SU-DHL-6 (cell line): Measurements from ENCODE around the gene PCP4L1.
A peak's percentile ranks its signal among the peaks of the same experiment; 100 is the strongest.
"Not testable (repeated sequence)": the region's sequence is repeated elsewhere in the genome, so short reads cannot be mapped to it uniquely, and the experiment has no call there.

ENCODE experiments used
- H2AFZ ChIP-seq: fragments of 200-600 bp; sonication (generic); 2 replicates; pipeline ENCODE4 v1.6.1; 2014; ENCODE audit warnings: low read depth, mild to moderate bottlenecking, moderate library complexity, mixed read lengths, antibody characterized with exemption, low read length; ENCODE audit not compliant: severe bottlenecking
- H3F3A ChIP-seq: fragments of 200-600 bp; shearing (Covaris generic); 2 replicates; pipeline ENCODE4 v1.6.0; 2016; ENCODE audit warnings: antibody characterized with exemption, mild to moderate bottlenecking; ENCODE audit not compliant: insufficient read depth
- H3K27ac ChIP-seq: fragments of 200-600 bp; sonication (generic); 2 replicates; pipeline ENCODE4 v1.5.1; 2016; ENCODE audit warnings: low read depth, mild to moderate bottlenecking, low read length, moderate library complexity, mixed read lengths
- H3K27me3 ChIP-seq: fragments of 200-600 bp; sonication (generic), shearing (Covaris generic); 2 replicates; pipeline ENCODE4 v1.6.0; 2014; ENCODE audit warnings: mild to moderate bottlenecking, low read length
- H3K36me3 ChIP-seq: fragments of 200-600 bp; sonication (generic); 2 replicates; pipeline ENCODE4 v1.6.1; 2014; ENCODE audit warnings: mild to moderate bottlenecking, low read length, mixed read lengths
- H3K4me2 ChIP-seq: fragments of 300-600, 200-600 bp; shearing (Covaris generic), sonication (generic); 2 replicates; pipeline ENCODE4 v1.6.0; 2014; ENCODE audit warnings: low read length, low read depth, mild to moderate bottlenecking; ENCODE audit not compliant: poor library complexity, severe bottlenecking
- H3K4me3 ChIP-seq: fragments of 200-600 bp; sonication (generic); 2 replicates; pipeline ENCODE4 v1.5.1; 2014; ENCODE audit warnings: antibody characterized with exemption, low read length, mild to moderate bottlenecking, mixed read lengths; ENCODE audit not compliant: insufficient read depth, poor library complexity, severe bottlenecking
- H3K79me2 ChIP-seq: fragments of 200-600 bp; sonication (generic); 2 replicates; pipeline ENCODE4 v1.6.1; 2014; ENCODE audit warnings: mild to moderate bottlenecking, low read length, moderate library complexity; ENCODE audit not compliant: insufficient read depth
- H3K9ac ChIP-seq: fragments of 200-600 bp; sonication (generic); 2 replicates; pipeline ENCODE4 v1.7.0; 2014; ENCODE audit warnings: mild to moderate bottlenecking, low read length
- H3K9me2 ChIP-seq: fragments of 200-600 bp; sonication (generic); replicated peaks from 2 replicates; pipeline ENCODE4 v1.6.1; 2014; ENCODE audit warnings: low read length; ENCODE audit not compliant: insufficient read depth
- H3K9me3 ChIP-seq: fragments of 200-600 bp; sonication (generic); 2 replicates; pipeline ENCODE4 v1.6.1; 2014; ENCODE audit warnings: low read length, mixed read lengths; ENCODE audit not compliant: insufficient read depth
- H4K20me1 ChIP-seq: fragments of 200-600 bp; sonication (generic); 2 replicates; pipeline ENCODE4 v1.6.1; 2014; ENCODE audit warnings: low read depth, mild to moderate bottlenecking, antibody characterized with exemption, low read length, moderate library complexity, mixed read lengths
- EZH2phosphoT487 ChIP-seq: fragments of 200-600 bp; sonication (generic), shearing (Covaris generic); conservative IDR thresholded peaks from 2 replicates; pipeline ENCODE4 v1.6.1; 2018; ENCODE audit warnings: mild to moderate bottlenecking, antibody characterized with exemption, low read length, moderate library complexity, mixed read lengths
- TF ChIP-seq, protein P1 (sequence below): fragments of 200-600 bp; sonication (generic); IDR thresholded peaks from one replicate; pipeline ENCODE4 v1.5.1; 2017; ENCODE audit warnings: antibody characterized with exemption, mild to moderate bottlenecking, low read length, moderate library complexity; ENCODE audit not compliant: insufficient read depth, poor library complexity, severe bottlenecking

The PCP4L1 gene

DNA sequence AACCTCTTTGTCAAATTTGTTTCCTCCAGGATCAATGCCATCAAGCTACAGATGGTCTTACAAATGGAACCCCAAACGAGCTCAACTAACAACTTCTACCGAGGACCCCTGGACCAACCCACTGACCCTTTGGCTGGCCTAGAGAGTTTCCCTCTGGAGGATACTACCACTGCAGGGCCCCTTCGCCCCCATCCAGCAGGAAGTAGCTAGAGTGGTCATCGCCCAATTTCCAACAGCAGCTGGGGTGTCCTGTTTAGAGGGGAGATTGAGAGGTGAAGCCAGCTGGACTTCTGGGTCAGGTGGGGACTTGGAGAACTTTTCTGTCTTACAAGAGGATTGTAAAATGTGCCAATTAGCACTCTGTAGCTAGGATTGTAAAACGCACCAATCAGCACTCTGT lies 1.4 kb upstream of the PCP4L1 start:
- H3F3A ChIP-seq, H3K9me3 ChIP-seq, H3K36me3 ChIP-seq, H3K79me2 ChIP-seq, H3K27me3 ChIP-seq, H2AFZ ChIP-seq, H3K4me3 ChIP-seq, H3K4me2 ChIP-seq, H3K9ac ChIP-seq, H4K20me1 ChIP-seq, H3K27ac ChIP-seq, H3K9me2 ChIP-seq: not testable (repeated sequence)

GRCh38 chr1:161259345-161259702 lies 779 bp downstream of the PCP4L1 start:
- Histone ChIP-seq H3K79me2 (no peaks in the 10 kb centered on the region), H3K9me3 (peaks cover 3% of the 10 kb centered on the region; the same call in 1 of the 2 replicates), H4K20me1 (no peaks in the 10 kb centered on the region), H3K4me3 (no peak overlapping the region), H3K27ac (no peak overlapping the region), H3K9me2 (no peaks in the 10 kb centered on the region), H3K4me2 (no peak overlapping the region), H3K27me3 (no peaks in the 10 kb centered on the region), H3K36me3 (no peaks in the 10 kb centered on the region), H3F3A (no peaks in the 10 kb centered on the region), H2AFZ (no peak overlapping the region), H3K9ac (no peak overlapping the region)
- no peak for TF ChIP-seq EZH2phosphoT487
- TF ChIP-seq, protein P1, sequence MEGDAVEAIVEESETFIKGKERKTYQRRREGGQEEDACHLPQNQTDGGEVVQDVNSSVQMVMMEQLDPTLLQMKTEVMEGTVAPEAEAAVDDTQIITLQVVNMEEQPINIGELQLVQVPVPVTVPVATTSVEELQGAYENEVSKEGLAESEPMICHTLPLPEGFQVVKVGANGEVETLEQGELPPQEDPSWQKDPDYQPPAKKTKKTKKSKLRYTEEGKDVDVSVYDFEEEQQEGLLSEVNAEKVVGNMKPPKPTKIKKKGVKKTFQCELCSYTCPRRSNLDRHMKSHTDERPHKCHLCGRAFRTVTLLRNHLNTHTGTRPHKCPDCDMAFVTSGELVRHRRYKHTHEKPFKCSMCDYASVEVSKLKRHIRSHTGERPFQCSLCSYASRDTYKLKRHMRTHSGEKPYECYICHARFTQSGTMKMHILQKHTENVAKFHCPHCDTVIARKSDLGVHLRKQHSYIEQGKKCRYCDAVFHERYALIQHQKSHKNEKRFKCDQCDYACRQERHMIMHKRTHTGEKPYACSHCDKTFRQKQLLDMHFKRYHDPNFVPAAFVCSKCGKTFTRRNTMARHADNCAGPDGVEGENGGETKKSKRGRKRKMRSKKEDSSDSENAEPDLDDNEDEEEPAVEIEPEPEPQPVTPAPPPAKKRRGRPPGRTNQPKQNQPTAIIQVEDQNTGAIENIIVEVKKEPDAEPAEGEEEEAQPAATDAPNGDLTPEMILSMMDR, result no peak

DNA sequence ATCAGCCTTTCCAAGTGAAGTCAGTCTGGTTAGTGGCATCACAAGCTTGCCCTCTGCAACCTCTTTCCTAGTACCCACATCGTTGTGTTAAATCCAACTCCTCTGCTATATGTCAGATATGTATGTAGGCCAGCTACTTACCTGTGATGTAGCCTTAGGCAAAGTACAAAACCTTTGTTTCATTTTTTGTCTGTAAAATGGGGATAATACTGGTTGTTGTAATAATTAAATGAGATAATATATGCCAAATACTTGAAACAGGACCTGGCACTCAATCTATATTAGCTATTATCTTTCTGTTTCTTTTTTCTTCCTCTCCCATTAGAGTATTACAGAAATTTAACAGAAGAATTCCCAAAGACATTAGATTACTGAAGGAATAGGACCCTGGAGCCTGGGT lies 1.2 kb downstream of the PCP4L1 start:
- TF ChIP-seq, protein P1, result no peak
- no peak for TF ChIP-seq EZH2phosphoT487
- no peak overlapping the region for H3K4me2 ChIP-seq

DNA sequence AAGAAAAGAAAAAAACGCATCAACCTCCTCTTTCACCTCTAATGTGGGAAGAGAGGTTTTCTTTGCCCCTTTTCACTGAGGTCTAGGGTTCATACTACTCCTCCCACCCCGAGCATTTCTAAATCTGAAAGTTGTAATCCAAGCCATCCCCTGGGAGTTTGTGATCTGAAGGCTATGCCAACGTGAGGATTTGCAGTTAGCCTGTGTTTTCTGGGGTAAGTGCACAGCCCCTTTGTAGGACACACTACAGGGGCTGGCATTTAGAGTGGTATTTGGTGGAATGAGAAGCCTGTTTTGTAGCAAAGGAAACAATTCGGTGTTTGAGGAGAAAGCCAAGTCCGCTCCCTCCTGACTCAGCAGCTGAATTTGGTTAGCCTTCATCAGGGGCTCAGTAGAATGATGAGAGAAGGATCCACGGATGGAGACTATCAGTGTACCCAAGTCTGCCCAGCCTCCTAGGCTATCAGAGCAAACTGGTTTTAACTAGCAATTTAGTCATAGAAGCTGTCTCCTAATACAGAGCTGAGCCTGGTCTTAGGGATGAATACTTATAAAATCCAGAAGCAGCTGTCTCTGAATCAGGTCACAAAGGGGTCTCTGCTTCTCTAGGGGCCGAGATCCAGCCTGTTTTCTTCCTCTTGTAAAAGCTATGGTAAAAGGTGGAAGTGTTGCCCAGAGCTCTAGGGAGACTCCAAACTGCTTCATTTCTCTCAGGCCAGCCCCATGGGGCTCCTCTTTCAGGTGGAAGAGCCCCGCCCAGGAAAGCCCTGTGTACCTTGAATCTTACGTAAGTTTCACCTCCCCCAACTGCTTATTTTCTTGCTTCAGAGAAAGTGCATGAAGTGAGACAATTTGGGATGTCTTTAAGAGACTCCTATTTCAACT lies 2.1 kb downstream of the PCP4L1 start:
- H2AFZ ChIP-seq, result no peak overlapping the region
- peak overlapping the region; percentile 19 for H3K4me2 ChIP-seq
- TF ChIP-seq, protein P1, result no peak
- no peak for TF ChIP-seq EZH2phosphoT487

More for the DNA sequence above, 1.2 kb downstream of the PCP4L1 start:
- no peak overlapping the region for H2AFZ ChIP-seq
- no peak overlapping the region for H3K27ac ChIP-seq
- H3K9me2 ChIP-seq, result no peaks in the 10 kb centered on the region
- H3K9ac ChIP-seq, result no peak overlapping the region
- no peaks in the 10 kb centered on the region for H3F3A ChIP-seq
- H4K20me1 ChIP-seq, result no peaks in the 10 kb centered on the region
- H3K4me3 ChIP-seq, result no peak overlapping the region
- no peaks in the 10 kb centered on the region for H3K36me3 ChIP-seq
- H3K9me3 ChIP-seq, result peaks cover 3% of the 10 kb centered on the region; the same call in 1 of the 2 replicates
- H3K27me3 ChIP-seq, result no peaks in the 10 kb centered on the region
- no peaks in the 10 kb centered on the region for H3K79me2 ChIP-seq

More for the DNA sequence above, 2.1 kb downstream of the PCP4L1 start:
- Histone ChIP-seq H3K27ac (no peak overlapping the region), H3K79me2 (no peaks in the 10 kb centered on the region), H3K36me3 (no peaks in the 10 kb centered on the region), H3F3A (no peaks in the 10 kb centered on the region), H3K4me3 (no peak overlapping the region), H3K9me3 (peaks cover 3% of the 10 kb centered on the region; the same call in 1 of the 2 replicates), H3K9me2 (no peaks in the 10 kb centered on the region), H4K20me1 (no peaks in the 10 kb centered on the region), H3K27me3 (no peaks in the 10 kb centered on the region), H3K9ac (no peak overlapping the region)
